Limb (tissue), 2 donors: Measurements from ENCODE around the gene INPP5A.
"Not testable (repeated sequence)": the region's sequence is repeated elsewhere in the genome, so short reads cannot be mapped to it uniquely, and the experiment has no call there.

ENCODE experiments used
- DNase-seq, 2 donors: peaks; one replicate each; pipeline ENCODE4 v3.0.0-alpha.2; 2016; ENCODE audit errors: extremely low spot score in 2 of 2

The INPP5A gene

GRCh38 chr10:132562177-132562915 lies 24.8 kb downstream of the INPP5A start:
- no peak for DNase-seq

DNA sequence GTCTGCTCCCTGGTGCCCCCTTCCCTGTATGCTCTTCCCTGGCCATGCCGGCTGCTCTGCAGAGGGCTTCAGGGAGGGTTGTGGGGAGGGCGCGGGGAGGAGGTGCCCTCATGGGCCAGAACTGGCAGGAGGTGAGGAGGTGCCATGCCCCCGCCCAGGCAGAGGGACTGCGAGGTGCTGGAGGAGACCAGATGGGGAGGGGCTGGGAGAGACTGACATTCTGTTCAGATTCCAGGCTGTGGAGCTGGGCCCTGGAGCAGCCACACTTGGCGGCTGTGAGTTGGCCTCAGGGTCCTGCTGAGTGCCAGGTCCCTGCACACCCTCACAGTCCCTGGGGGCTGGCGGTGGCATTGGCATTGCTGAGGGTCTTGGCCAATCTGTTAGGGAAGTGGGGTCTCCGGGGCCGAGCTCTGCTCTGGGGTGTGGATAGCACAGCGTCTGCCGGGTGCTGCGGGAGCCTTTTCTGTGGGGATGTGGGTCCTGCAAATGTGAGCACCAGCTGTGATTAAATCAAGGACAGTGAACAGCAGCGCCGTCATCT lies 25.4 kb downstream of the INPP5A start:
- no peak for DNase-seq

DNA sequence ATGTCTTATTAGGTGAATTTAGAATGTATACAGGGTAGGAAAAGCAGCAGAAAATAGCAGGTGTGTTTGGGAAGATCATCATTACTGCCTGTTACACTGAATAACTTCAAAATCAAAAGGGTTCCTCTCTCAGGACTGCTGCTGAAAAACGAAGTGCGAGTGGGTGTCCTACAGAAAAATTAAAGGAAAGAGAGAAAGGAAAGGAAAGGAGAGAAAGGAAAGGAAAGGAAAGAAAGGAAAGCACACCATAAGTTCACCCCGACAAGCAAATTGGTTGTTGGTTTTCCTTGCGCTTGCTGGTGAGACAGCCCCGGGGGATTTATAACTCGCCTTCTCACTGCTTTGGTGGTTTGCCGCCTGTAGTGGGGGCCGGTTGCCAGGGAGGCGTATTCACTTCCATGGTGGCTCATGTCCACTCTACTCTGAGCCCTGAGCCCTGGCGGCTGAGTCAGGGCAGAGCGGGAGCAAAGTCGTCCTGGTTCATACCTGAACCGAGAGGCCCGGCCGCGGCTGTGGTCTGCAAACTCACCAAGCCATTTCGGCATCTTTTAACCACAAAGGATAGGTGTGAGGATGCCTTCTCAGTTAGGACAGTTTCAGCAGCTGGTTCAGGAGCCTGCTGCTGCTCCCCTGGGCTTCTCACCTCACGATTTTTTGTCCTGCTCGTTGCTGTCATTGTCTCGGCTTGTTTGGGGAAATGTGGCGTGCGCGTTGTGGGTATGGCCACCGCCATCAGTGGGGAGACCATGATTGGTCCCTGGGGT lies 26.1 kb downstream of the INPP5A start:
- DNase-seq: no peak

DNA sequence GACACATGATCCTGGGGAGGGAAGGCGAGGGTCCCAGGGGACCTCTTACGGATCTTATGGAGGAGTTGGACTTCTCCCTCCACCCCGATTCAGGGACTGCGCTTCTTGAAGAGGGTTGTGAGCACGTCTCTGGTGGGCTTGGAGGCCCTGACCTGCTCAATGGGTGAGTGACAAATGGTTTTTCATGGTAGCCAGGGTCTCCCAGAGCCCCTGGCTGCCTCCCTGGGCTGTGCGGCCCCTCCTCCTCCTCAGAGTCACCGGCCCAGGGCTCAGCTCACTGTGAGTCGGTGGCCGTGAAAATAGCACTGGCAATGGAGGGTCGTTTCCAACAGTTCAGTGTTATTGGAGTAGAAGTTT lies 26.6 kb downstream of the INPP5A start:
- no peak for DNase-seq

GRCh38 chr10:132564690-132565089 lies 27.1 kb downstream of the INPP5A start:
- no peak for DNase-seq

- DNase-seq: no peak
Measured at GRCh38 chr10:132565516-132566209, 28.1 kb downstream of the INPP5A start.

- DNase-seq: no peak
Measured at GRCh38 chr10:132566892-132567291, 29.3 kb downstream of the INPP5A start.

GRCh38 chr10:132570265-132570664 lies 32.7 kb downstream of the INPP5A start:
- DNase-seq: no peak

DNA sequence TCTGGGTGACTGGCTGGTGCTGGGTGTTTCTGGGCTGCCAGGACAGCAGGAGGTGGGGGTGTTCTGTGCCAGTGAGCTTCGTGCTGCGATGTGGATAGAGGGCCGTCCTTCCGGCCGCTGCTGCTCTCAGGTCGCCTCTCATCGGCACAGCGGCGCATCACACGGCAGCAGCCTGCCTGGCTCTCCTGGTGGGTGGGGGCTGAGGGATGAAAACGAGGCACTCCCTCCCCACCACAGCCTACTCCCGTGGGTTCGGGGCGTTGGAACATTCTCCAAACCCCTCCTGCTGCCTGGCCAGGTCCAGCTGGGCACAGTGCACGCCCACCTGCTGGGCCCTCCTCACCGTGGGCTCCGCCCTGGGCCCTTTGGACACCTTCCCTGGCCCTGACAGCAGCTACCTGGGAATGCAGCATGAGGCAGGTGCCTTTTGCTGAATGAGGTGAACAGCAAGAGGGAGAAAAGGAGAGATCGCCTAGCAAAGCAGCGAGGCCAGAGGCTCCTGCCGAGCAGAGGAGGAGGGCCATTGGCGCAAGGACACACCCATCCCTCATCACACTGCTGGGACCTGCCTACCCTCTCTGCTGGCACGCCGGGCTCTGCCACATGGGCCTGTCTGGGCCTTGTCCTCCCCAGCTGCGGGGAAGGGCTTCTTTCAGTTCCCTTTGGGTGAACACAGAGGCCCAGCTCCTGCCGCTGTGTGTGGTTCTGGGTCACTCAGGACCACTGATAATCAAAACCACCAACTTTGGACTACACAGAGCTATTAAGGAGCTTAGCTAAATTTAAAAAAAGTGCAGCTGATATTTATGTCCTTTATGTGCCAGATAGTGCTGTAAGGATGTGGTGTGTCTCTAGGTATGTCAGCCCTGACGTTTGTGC lies 33.4 kb downstream of the INPP5A start:
- no peak for DNase-seq

GRCh38 chr10:132571650-132572544 lies 34.3 kb downstream of the INPP5A start:
- peak in 1 of 2 donors; percentile 36 for DNase-seq

DNA sequence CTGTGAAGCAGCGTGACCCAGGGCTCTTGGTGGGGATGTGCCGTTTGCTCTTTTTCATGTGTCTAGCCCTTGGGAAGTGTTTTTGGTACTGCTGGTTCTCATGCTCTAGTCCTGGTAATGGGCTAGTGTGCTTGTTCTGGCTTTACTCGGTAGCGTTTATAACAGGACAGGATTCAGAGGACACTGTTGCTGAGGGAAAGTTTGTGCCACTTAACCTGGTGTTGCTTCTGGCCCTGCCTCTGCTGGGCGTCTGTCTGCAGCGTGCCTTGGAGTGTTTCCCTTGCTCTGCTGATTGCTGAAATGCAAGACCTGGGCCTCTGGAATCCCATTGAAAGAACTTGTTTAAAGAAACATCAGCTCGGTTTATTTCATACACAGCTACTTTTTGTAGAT lies 35.0 kb downstream of the INPP5A start:
- no peak for DNase-seq

DNA sequence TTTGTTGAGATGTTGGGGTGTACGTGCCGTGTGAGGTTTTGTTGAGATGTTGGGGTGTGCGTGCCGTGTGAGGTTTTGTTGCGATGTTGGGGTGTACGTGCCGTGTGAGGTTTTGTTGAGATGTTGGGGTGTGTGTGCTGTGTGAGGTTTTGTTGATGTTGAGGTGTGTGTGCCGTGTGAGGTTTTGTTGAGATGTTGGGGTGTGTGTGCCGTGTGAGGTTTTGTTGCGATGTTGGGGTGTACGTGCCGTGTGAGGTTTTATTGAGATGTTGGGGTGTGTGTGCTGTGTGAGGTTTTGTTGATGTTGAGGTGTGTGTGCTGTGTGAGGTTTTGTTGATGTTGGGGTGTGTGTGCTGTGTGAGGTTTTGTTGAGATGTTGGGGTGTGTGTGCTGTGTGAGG lies 35.4 kb downstream of the INPP5A start:
- DNase-seq: not testable (repeated sequence)

GRCh38 chr10:132574288-132574687 lies 36.7 kb downstream of the INPP5A start:
- no peak for DNase-seq

GRCh38 chr10:132574783-132575319 lies 37.3 kb downstream of the INPP5A start:
- no peak for DNase-seq

GRCh38 chr10:132575320-132576201 lies 38.0 kb downstream of the INPP5A start:
- peak in 1 of 2 donors; percentile 51 for DNase-seq

DNA sequence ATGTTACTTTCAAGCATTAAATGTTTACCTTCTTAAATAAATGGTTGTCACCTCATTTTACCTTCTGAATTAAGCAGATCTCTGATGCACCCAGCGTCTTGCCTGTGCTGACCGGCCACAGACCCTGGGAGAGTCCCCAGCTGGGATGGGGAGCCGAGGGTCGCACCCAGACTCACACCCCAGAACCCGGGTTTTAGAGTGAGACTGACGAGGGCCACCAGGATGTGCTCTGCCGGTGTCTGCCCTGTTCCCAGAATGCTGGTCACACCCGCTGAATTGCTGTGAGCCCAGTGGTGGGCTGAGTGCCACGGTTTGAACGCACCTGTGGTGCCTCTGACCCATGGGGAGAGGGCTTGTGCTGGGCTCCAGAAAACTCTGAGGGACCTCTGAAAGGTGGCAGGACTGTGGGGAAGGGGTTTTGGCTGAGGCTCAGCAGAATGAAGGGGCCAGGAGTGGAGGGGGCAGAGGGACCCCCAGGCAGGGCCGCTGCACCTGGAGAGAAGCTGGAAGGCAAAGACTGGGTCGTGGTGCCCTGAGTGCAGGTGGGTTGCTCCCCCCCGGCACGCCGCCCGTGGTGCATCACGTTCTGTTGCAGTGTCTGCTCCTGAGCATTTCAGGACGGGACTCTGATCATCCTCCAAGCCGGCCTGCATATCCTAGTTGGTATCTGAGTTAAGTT lies 39.2 kb downstream of the INPP5A start:
- no peak for DNase-seq

GRCh38 chr10:132577350-132578003 lies 39.9 kb downstream of the INPP5A start:
- no peak for DNase-seq
